Measurements from ENCODE around the gene SMG1.
"Not testable (repeated sequence)": the region's sequence is repeated elsewhere in the genome, so short reads cannot be mapped to it uniquely, and the experiment has no call there.

SMG1 gene

DNA sequence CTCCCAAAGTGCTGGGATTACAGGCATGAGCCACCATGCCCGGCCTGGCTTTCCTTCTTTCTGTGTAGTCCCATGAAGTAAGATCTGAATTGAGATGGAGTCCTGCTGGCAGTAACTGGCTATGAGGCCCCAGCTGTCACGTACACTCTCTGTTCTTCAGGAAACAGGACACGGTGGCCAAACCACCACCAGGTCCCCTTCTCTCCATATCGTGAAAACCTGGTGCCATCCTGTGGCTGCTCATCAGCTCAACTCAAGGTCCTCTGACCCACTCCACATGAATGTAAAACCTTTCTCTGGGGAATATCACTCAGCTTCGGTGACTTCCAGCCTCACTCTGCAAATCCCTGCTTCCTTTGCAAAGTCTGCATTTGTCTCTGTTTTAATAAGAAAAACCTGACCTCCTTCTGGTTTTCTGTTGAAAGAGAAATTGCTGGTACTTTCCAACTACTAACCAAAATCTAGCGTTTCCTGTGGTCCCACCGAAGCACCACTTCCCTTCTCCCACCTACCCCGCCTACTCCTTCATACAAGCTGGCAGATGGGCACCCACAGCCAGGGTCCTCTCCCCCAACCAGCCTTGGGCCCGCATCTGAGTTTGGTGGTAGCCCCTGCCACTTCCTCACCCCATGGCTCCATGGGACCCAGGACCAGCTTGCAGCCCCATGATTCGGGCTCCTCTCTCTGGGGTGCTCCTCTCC lies 168.1 kb downstream of the SMG1 start:
- not testable (repeated sequence) for DNase-seq

DNA sequence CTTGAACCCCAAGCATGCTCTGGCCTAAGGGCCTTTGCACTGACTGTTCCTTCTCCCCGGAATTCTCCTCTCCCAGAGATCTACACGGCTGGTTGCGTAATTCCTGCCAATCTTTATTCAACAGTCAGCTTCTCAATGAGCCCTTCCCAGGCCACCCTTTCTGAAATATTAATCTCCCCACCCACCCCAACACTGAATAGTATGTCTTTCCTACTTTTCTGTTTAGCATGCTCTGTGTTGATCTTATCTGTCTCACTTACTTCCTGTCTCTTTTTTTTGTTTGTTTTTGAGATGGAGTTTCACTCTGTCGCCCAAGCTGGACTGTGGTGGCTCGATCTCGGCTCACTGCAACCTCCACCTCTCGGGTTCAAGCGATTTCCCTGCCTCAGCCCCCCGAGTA lies 169.6 kb downstream of the SMG1 start:
- DNase-seq: not testable (repeated sequence)

Measured in NK-92 treated with Interleukin-12 subunit alpha and Interleukin-12 subunit beta, amount 100 ng/mL, for 24 hours (cell line).